Placental pericyte (primary cell): ENCODE measurements around the gene CCL7. TPM values are rescaled to one million over a fixed set of nuclear protein-coding genes. Genes with fewer than 3 reads are reported as not detected.

Source experiments
- total RNA-seq: library from RNA; depleted of rRNA; stranded (reverse); fragments of >200 nt; gene quantifications from 2 replicates; pipeline ENCODE4 v1.2.3, GENCODE V29; 2012

Gene CCL7
- total RNA-seq = 0.44 and 3.4 TPM in 2 replicates

GRCh38 chr17:34269969-34270368 lies at the start of gene CCL7:
TSS of gene CCL7 (plus strand) at chr17:34270221. CDS start at chr17:34270291, 70 bp downstream.

GRCh38 chr17:34254651-34255380 lies 15.2 kb upstream of the CCL7 start, which contains the start of gene CCL2:
TSS of gene CCL2 (plus strand) at chr17:34255285. CDS start at chr17:34255350, 65 bp downstream.

GRCh38 chr17:34285286-34285792 lies 15.3 kb downstream of the CCL7 start, which contains the start of gene CCL11:
TSS of gene CCL11 (plus strand) at chr17:34285742. CDS start at chr17:34285809, 67 bp downstream.

GRCh38 chr17:34319039-34319483 lies 49.0 kb downstream of the CCL7 start, which contains the start of gene CCL8:
TSS of gene CCL8 (plus strand) at chr17:34319435. CDS start at chr17:34319502, 67 bp downstream.

Other genes starting within 250 kb of the CCL7 start
- gene CCL2, start 14.9 kb upstream of the CCL7 start, total RNA-seq = 128 and 362 TPM in 2 replicates
- not detected in 2 replicates for gene CCL11, start 15.5 kb downstream of the CCL7 start, total RNA-seq
- not detected in 2 replicates for gene CCL8, start 49.2 kb downstream of the CCL7 start, total RNA-seq
- not detected in 2 replicates for gene CCL13, start 86.3 kb downstream of the CCL7 start, total RNA-seq
- gene CCL1, start 93.0 kb downstream of the CCL7 start, total RNA-seq = not detected in 2 replicates